ENCODE data around the gene ZNF500. TPM values are rescaled to one million over a fixed set of nuclear protein-coding genes. Genes with fewer than 3 reads are reported as not detected.

ZNF500 gene
- total RNA-seq (10 to 100 TPM; 13.7 to 14.6 TPM), polyA plus RNA-seq (10 to 100 TPM in 1 of 2 donors, 1 to 10 TPM in 1; 7.5 to 10.7 TPM)
- long read RNA-seq, donor 1, full-length matches to known transcripts: 17 of 17 reads
- long read RNA-seq, donor 1, partial matches to known transcripts: 0 of 17 reads
- long read RNA-seq, donor 1, other reads (novel, unspliced or antisense): 0 of 17 reads
- long read RNA-seq, donor 2, partial matches to known transcripts: 0 of 1 reads
- long read RNA-seq, donor 2, other reads (novel, unspliced or antisense): 0 of 1 reads
- long read RNA-seq, donor 3, full-length matches to known transcripts: 5 of 5 reads
- long read RNA-seq, donor 3, partial matches to known transcripts: 0 of 5 reads
- long read RNA-seq, donor 3, other reads (novel, unspliced or antisense): 0 of 5 reads
- long read RNA-seq, donor 4, transcript ZNF500-207 (1 exons, 2,397 nt): major isoform, 6 of 11 reads
- long read RNA-seq, donor 4, partial matches to known transcripts: 5 of 11 reads
- long read RNA-seq, donor 4, other reads (novel, unspliced or antisense): 0 of 11 reads
- long read RNA-seq, donor 5, full-length matches to known transcripts: 11 of 11 reads
- long read RNA-seq, donor 5, partial matches to known transcripts: 0 of 11 reads
- long read RNA-seq, donor 5, other reads (novel, unspliced or antisense): 0 of 11 reads

- H3K27ac ChIP-seq (ENCODE audit: low read depth in 1 of 2, low read length in 1 of 2): peak within 1 kb of the TSS; percentile 91 to 93
These were observed at the start of gene ZNF500 for GRCh38 chr16:4766875-4767628. ZNF500 (minus strand) TSS chr16:4767162; CDS start chr16:4765978, 1,184 bp downstream.

GRCh38 chr16:4814542-4815173 lies 47.7 kb upstream of the ZNF500 start:
- peaks cover 0 to 2% (median 0%) of the 10 kb centered on the region in 5 donors for H3K4me1 ChIP-seq (ENCODE audit: control insufficient read depth in 5 of 5, insufficient read depth in 5 of 5, low read length in 5 of 5)
- no peaks in the 10 kb centered on the region for H3K27me3 ChIP-seq (ENCODE audit: control insufficient read depth in 3 of 3, insufficient read depth in 3 of 3, low read length in 2 of 3)
- TF ChIP-seq CTCF (IDR thresholded peaks at IDR 0.05; ENCODE audit: control extremely low read depth, extremely low read depth): no peak
- H3K36me3 ChIP-seq (ENCODE audit: control insufficient read depth in 4 of 4, insufficient read depth in 4 of 4, low read length in 4 of 4): peaks cover 12 to 56% (median 31%) of the 10 kb centered on the region in 4 donors
- no peak for ATAC-seq (ENCODE audit: insufficient read depth, low FRiP score)
- DNase-seq: peak in 1 of 3 donors; percentile 10
- H3K4me3 ChIP-seq: no peak overlapping the region
- WGBS, 2 donors: 87 to 88% methylated on average over 16 of the region's 16 CpGs
- peak overlapping the region in 1 of 2 donors; percentile 69 for H3K27ac ChIP-seq (ENCODE audit: low read depth in 1 of 2, low read length in 1 of 2)
- no peak overlapping the region for H3K9ac ChIP-seq (ENCODE audit: insufficient read depth in 1 of 2, low read length in 2 of 2)
- no peaks in the 10 kb centered on the region for H3K9me3 ChIP-seq (ENCODE audit: control insufficient read depth in 4 of 4, insufficient read depth in 3 of 4, low read length in 3 of 4)

More at GRCh38 chr16:4766875-4767628, at the start of gene ZNF500:
- DNase-seq: peak; percentile 97 to 99 (median 98)
- no peaks in the 10 kb centered on the region for H3K9me3 ChIP-seq (ENCODE audit: control insufficient read depth in 4 of 4, insufficient read depth in 3 of 4, low read length in 3 of 4)
- peak within 1 kb of the TSS; percentile 99 for H3K4me3 ChIP-seq
- peaks cover 0 to 24% (median 10%) of the 10 kb centered on the region in 4 donors for H3K36me3 ChIP-seq (ENCODE audit: control insufficient read depth in 4 of 4, insufficient read depth in 4 of 4, low read length in 4 of 4)
- peak within 1 kb of the TSS; percentile 79 to 83 for H3K9ac ChIP-seq (ENCODE audit: insufficient read depth in 1 of 2, low read length in 2 of 2)
- no peak for TF ChIP-seq CTCF (IDR thresholded peaks at IDR 0.05; ENCODE audit: control extremely low read depth, extremely low read depth)
- H3K4me1 ChIP-seq (ENCODE audit: control insufficient read depth in 5 of 5, insufficient read depth in 5 of 5, low read length in 5 of 5): peaks cover 0 to 20% (median 4%) of the 10 kb centered on the region in 5 donors
- 2 to 4% methylated on average over 65 to 72 of the region's 72 CpGs for WGBS, 2 donors
- peak; percentile 90 for ATAC-seq (ENCODE audit: insufficient read depth, low FRiP score)
- H3K27me3 ChIP-seq (ENCODE audit: control insufficient read depth in 3 of 3, insufficient read depth in 3 of 3, low read length in 2 of 3): no peaks in the 10 kb centered on the region

- H3K4me1 ChIP-seq (ENCODE audit: control insufficient read depth in 5 of 5, insufficient read depth in 5 of 5, low read length in 5 of 5): peaks cover 0 to 2% (median 0%) of the 10 kb centered on the region in 5 donors
- no peak overlapping the region for H3K9ac ChIP-seq (ENCODE audit: insufficient read depth in 1 of 2, low read length in 2 of 2)
- DNase-seq: no peak
- H3K27ac ChIP-seq (ENCODE audit: low read depth in 1 of 2, low read length in 1 of 2): peak overlapping the region in 1 of 2 donors; percentile 69
- no peaks in the 10 kb centered on the region for H3K27me3 ChIP-seq (ENCODE audit: control insufficient read depth in 3 of 3, insufficient read depth in 3 of 3, low read length in 2 of 3)
- TF ChIP-seq CTCF (IDR thresholded peaks at IDR 0.05; ENCODE audit: control extremely low read depth, extremely low read depth): no peak
- peaks cover 12 to 55% (median 31%) of the 10 kb centered on the region in 4 donors for H3K36me3 ChIP-seq (ENCODE audit: control insufficient read depth in 4 of 4, insufficient read depth in 4 of 4, low read length in 4 of 4)
- ATAC-seq (ENCODE audit: insufficient read depth, low FRiP score): no peak
- H3K9me3 ChIP-seq (ENCODE audit: control insufficient read depth in 4 of 4, insufficient read depth in 3 of 4, low read length in 3 of 4): no peaks in the 10 kb centered on the region
- no peak overlapping the region for H3K4me3 ChIP-seq
These were observed 47.1 kb upstream of the ZNF500 start for GRCh38 chr16:4814046-4814445.
